ENCODE data around the gene FDXR.

GRCh38 chr17:74879308-74879707 lies 6.5 kb upstream of the FDXR start:
- no peak for TF ChIP-seq SP1 (IDR thresholded peaks at IDR 0.05)
- no peak for TF ChIP-seq NFRKB (IDR thresholded peaks at IDR 0.05)
- no peak for TF ChIP-seq ARNT (IDR thresholded peaks at IDR 0.05)
- TF ChIP-seq BHLHE40 (IDR thresholded peaks at IDR 0.05; ENCODE audit: borderline replicate concordance): no peak
- TF ChIP-seq PKNOX1 (IDR thresholded peaks at IDR 0.05): no peak
- no peak for TF ChIP-seq FOXM1 (IDR thresholded peaks at IDR 0.05; ENCODE audit: borderline replicate concordance)
- no peak for TF ChIP-seq LEF1 (IDR thresholded peaks at IDR 0.05; ENCODE audit: borderline replicate concordance)
- TF ChIP-seq HDGF (IDR thresholded peaks at IDR 0.05; ENCODE audit: borderline replicate concordance): no peak
- no peak for TF ChIP-seq FOXA1 (IDR thresholded peaks at IDR 0.05)
- no peak for TF ChIP-seq FOXK2 (IDR thresholded peaks at IDR 0.05)
- no peak for TF ChIP-seq SUZ12 (IDR thresholded peaks at IDR 0.05)
- no peak for TF ChIP-seq TARDBP (IDR thresholded peaks at IDR 0.05)
